Anterior cingulate cortex (tissue), 58 donors: ENCODE measurements around the gene PALLD.
A peak's percentile ranks its signal among the peaks of the same experiment; 100 is the strongest.

ENCODE experiments used
- DNase-seq, 58 donors: peaks; one replicate each; lab custom pipeline; 2025; lab: John Stamatoyannopoulos, UW

Gene PALLD

GRCh38 chr4:168833881-168834280, 337.0 kb downstream of the PALLD start:
- DNase-seq = peak in 1 of 58 donors; percentile 7

GRCh38 chr4:168835880-168836454, 339.1 kb downstream of the PALLD start:
- no peak for DNase-seq

GRCh38 chr4:168836490-168836889, 339.6 kb downstream of the PALLD start:
- peak in 1 of 58 donors; percentile 29 for DNase-seq

- DNase-seq = no peak
Observed at GRCh38 chr4:168837922-168838321, 341.1 kb downstream of the PALLD start.

GRCh38 chr4:168839758-168840391, 343.0 kb downstream of the PALLD start:
- peak in 2 of 58 donors; percentile 9 to 52 for DNase-seq

- no peak for DNase-seq
Observed at GRCh38 chr4:168840392-168840763, 343.5 kb downstream of the PALLD start.

- DNase-seq = peak in 19 of 58 donors; percentile 3 to 39 (median 12)
Observed at GRCh38 chr4:168841000-168841671, 344.3 kb downstream of the PALLD start.

GRCh38 chr4:168841672-168842019, 344.8 kb downstream of the PALLD start:
- no peak for DNase-seq

GRCh38 chr4:168842186-168842585, 345.3 kb downstream of the PALLD start:
- DNase-seq = no peak

GRCh38 chr4:168843635-168844034, 346.8 kb downstream of the PALLD start:
- no peak for DNase-seq

- DNase-seq = no peak
Observed at GRCh38 chr4:168844353-168845049, 347.6 kb downstream of the PALLD start.

GRCh38 chr4:168845897-168846296, 349.0 kb downstream of the PALLD start:
- DNase-seq = no peak

- DNase-seq = no peak
Observed at GRCh38 chr4:168846414-168846813, 349.6 kb downstream of the PALLD start.

GRCh38 chr4:168847771-168848502, 351.1 kb downstream of the PALLD start:
- peak in 3 of 58 donors; percentile 9 to 18 (median 9) for DNase-seq

GRCh38 chr4:168849030-168849675, 352.3 kb downstream of the PALLD start:
- DNase-seq = no peak

- no peak for DNase-seq
Observed at GRCh38 chr4:168849997-168850396, 353.1 kb downstream of the PALLD start.

- DNase-seq = no peak
Observed at GRCh38 chr4:168852387-168852786, 355.5 kb downstream of the PALLD start.

- DNase-seq = no peak
Observed at GRCh38 chr4:168852933-168853713, 356.3 kb downstream of the PALLD start.

GRCh38 chr4:168853770-168854169, 356.9 kb downstream of the PALLD start:
- DNase-seq = no peak
